ENCODE data around the gene CCDC34.
A peak's percentile ranks its signal among the peaks of the same experiment; 100 is the strongest.

Gene CCDC34

GRCh38 chr11:27391331-27392015 lies 28.5 kb upstream of the CCDC34 start:
- Histone ChIP-seq H2AFZ (ENCODE audit: low read length, unreplicated experiment) (no peak overlapping the region), H3K4me1 (ENCODE audit: control insufficient read depth, insufficient read depth, low read length, unreplicated experiment) (peaks cover 63% of the 10 kb centered on the region), H3K27ac (ENCODE audit: low read depth, low read length) (no peak overlapping the region), H3K79me2 (ENCODE audit: control insufficient read depth, insufficient read depth, low read length, unreplicated experiment) (no peaks in the 10 kb centered on the region), H3K36me3 (ENCODE audit: insufficient read depth, low read length) (no peaks in the 10 kb centered on the region), H3K4me3 (ENCODE audit: low read depth, low read length) (no peak overlapping the region; the same call in 1 of the 2 replicates), H3K27me3 (ENCODE audit: insufficient read depth, low read length) (no peaks in the 10 kb centered on the region)

GRCh38 chr11:27390318-27391295 lies 27.6 kb upstream of the CCDC34 start:
- H3K27ac ChIP-seq (ENCODE audit: low read depth, low read length): peak overlapping the region; percentile 49
- H3K27me3 ChIP-seq (ENCODE audit: insufficient read depth, low read length): no peaks in the 10 kb centered on the region
- peak overlapping the region; percentile 22; the same call in 1 of the 2 replicates for H3K4me3 ChIP-seq (ENCODE audit: low read depth, low read length)
- H2AFZ ChIP-seq (ENCODE audit: low read length, unreplicated experiment): peak overlapping the region; percentile 93
- peaks cover 71% of the 10 kb centered on the region for H3K4me1 ChIP-seq (ENCODE audit: control insufficient read depth, insufficient read depth, low read length, unreplicated experiment)
- H3K79me2 ChIP-seq (ENCODE audit: control insufficient read depth, insufficient read depth, low read length, unreplicated experiment): no peaks in the 10 kb centered on the region
- no peaks in the 10 kb centered on the region for H3K36me3 ChIP-seq (ENCODE audit: insufficient read depth, low read length)

GRCh38 chr11:27388869-27389268 lies 25.9 kb upstream of the CCDC34 start:
- Histone ChIP-seq H3K27ac (ENCODE audit: low read depth, low read length) (no peak overlapping the region), H3K36me3 (ENCODE audit: insufficient read depth, low read length) (no peaks in the 10 kb centered on the region), H3K4me3 (ENCODE audit: low read depth, low read length) (no peak overlapping the region), H3K27me3 (ENCODE audit: insufficient read depth, low read length) (no peaks in the 10 kb centered on the region), H3K4me1 (ENCODE audit: control insufficient read depth, insufficient read depth, low read length, unreplicated experiment) (peaks cover 86% of the 10 kb centered on the region), H3K79me2 (ENCODE audit: control insufficient read depth, insufficient read depth, low read length, unreplicated experiment) (peaks cover 3% of the 10 kb centered on the region), H2AFZ (ENCODE audit: low read length, unreplicated experiment) (peak overlapping the region; percentile 27)

- Histone ChIP-seq H3K27ac (ENCODE audit: low read depth, low read length) (no peak overlapping the region), H3K36me3 (ENCODE audit: insufficient read depth, low read length) (no peaks in the 10 kb centered on the region), H2AFZ (ENCODE audit: low read length, unreplicated experiment) (no peak overlapping the region), H3K4me1 (ENCODE audit: control insufficient read depth, insufficient read depth, low read length, unreplicated experiment) (peaks cover 90% of the 10 kb centered on the region), H3K4me3 (ENCODE audit: low read depth, low read length) (no peak overlapping the region), H3K27me3 (ENCODE audit: insufficient read depth, low read length) (no peaks in the 10 kb centered on the region), H3K79me2 (ENCODE audit: control insufficient read depth, insufficient read depth, low read length, unreplicated experiment) (peaks cover 3% of the 10 kb centered on the region)
These were observed 25.0 kb upstream of the CCDC34 start for GRCh38 chr11:27388001-27388400.

- H3K4me3 ChIP-seq (ENCODE audit: low read depth, low read length): no peak overlapping the region
- H3K79me2 ChIP-seq (ENCODE audit: control insufficient read depth, insufficient read depth, low read length, unreplicated experiment): peaks cover 3% of the 10 kb centered on the region
- H3K36me3 ChIP-seq (ENCODE audit: insufficient read depth, low read length): no peaks in the 10 kb centered on the region
- no peak overlapping the region for H2AFZ ChIP-seq (ENCODE audit: low read length, unreplicated experiment)
- H3K4me1 ChIP-seq (ENCODE audit: control insufficient read depth, insufficient read depth, low read length, unreplicated experiment): peaks cover 83% of the 10 kb centered on the region
- no peak overlapping the region for H3K27ac ChIP-seq (ENCODE audit: low read depth, low read length)
- H3K27me3 ChIP-seq (ENCODE audit: insufficient read depth, low read length): no peaks in the 10 kb centered on the region
These were observed 24.3 kb upstream of the CCDC34 start for GRCh38 chr11:27387362-27387761.

GRCh38 chr11:27386181-27386845 lies 23.3 kb upstream of the CCDC34 start:
- Histone ChIP-seq H3K4me1 (ENCODE audit: control insufficient read depth, insufficient read depth, low read length, unreplicated experiment) (peaks cover 73% of the 10 kb centered on the region), H3K4me3 (ENCODE audit: low read depth, low read length) (0 out of 2 replicates have a peak overlapping the region, but pooled peaks have one; percentile 68), H3K27me3 (ENCODE audit: insufficient read depth, low read length) (no peaks in the 10 kb centered on the region), H3K36me3 (ENCODE audit: insufficient read depth, low read length) (no peaks in the 10 kb centered on the region), H3K27ac (ENCODE audit: low read depth, low read length) (peak overlapping the region; percentile 68), H2AFZ (ENCODE audit: low read length, unreplicated experiment) (peak overlapping the region; percentile 46), H3K79me2 (ENCODE audit: control insufficient read depth, insufficient read depth, low read length, unreplicated experiment) (peaks cover 3% of the 10 kb centered on the region)

- H2AFZ ChIP-seq (ENCODE audit: low read length, unreplicated experiment): peak overlapping the region; percentile 42
- H3K4me3 ChIP-seq (ENCODE audit: low read depth, low read length): peak overlapping the region; percentile 68
- H3K36me3 ChIP-seq (ENCODE audit: insufficient read depth, low read length): no peaks in the 10 kb centered on the region
- H3K27me3 ChIP-seq (ENCODE audit: insufficient read depth, low read length): no peaks in the 10 kb centered on the region
- peak overlapping the region; percentile 68 for H3K27ac ChIP-seq (ENCODE audit: low read depth, low read length)
- peaks cover 62% of the 10 kb centered on the region for H3K4me1 ChIP-seq (ENCODE audit: control insufficient read depth, insufficient read depth, low read length, unreplicated experiment)
- peaks cover 3% of the 10 kb centered on the region for H3K79me2 ChIP-seq (ENCODE audit: control insufficient read depth, insufficient read depth, low read length, unreplicated experiment)
These were observed 22.2 kb upstream of the CCDC34 start for GRCh38 chr11:27385245-27385644.

GRCh38 chr11:27384227-27384626 lies 21.2 kb upstream of the CCDC34 start:
- Histone ChIP-seq H3K79me2 (ENCODE audit: control insufficient read depth, insufficient read depth, low read length, unreplicated experiment) (peaks cover 3% of the 10 kb centered on the region), H3K36me3 (ENCODE audit: insufficient read depth, low read length) (no peaks in the 10 kb centered on the region), H2AFZ (ENCODE audit: low read length, unreplicated experiment) (peak overlapping the region; percentile 12), H3K4me1 (ENCODE audit: control insufficient read depth, insufficient read depth, low read length, unreplicated experiment) (peaks cover 52% of the 10 kb centered on the region), H3K27me3 (ENCODE audit: insufficient read depth, low read length) (no peaks in the 10 kb centered on the region), H3K4me3 (ENCODE audit: low read depth, low read length) (peak overlapping the region; percentile 68), H3K27ac (ENCODE audit: low read depth, low read length) (peak overlapping the region; percentile 68)

- Histone ChIP-seq H3K27me3 (ENCODE audit: insufficient read depth, low read length) (no peaks in the 10 kb centered on the region), H3K27ac (ENCODE audit: low read depth, low read length) (peak overlapping the region; percentile 68; the same call in 1 of the 2 replicates), H3K4me1 (ENCODE audit: control insufficient read depth, insufficient read depth, low read length, unreplicated experiment) (peaks cover 46% of the 10 kb centered on the region), H3K36me3 (ENCODE audit: insufficient read depth, low read length) (no peaks in the 10 kb centered on the region), H3K79me2 (ENCODE audit: control insufficient read depth, insufficient read depth, low read length, unreplicated experiment) (peaks cover 3% of the 10 kb centered on the region), H3K4me3 (ENCODE audit: low read depth, low read length) (peak overlapping the region; percentile 68), H2AFZ (ENCODE audit: low read length, unreplicated experiment) (peak overlapping the region; percentile 12)
These were observed 20.6 kb upstream of the CCDC34 start for GRCh38 chr11:27383645-27384044.

GRCh38 chr11:27381238-27381666 lies 18.2 kb upstream of the CCDC34 start:
- Histone ChIP-seq H3K4me1 (ENCODE audit: control insufficient read depth, insufficient read depth, low read length, unreplicated experiment) (peaks cover 27% of the 10 kb centered on the region), H3K79me2 (ENCODE audit: control insufficient read depth, insufficient read depth, low read length, unreplicated experiment) (peaks cover 3% of the 10 kb centered on the region), H3K4me3 (ENCODE audit: low read depth, low read length) (no peak overlapping the region), H3K36me3 (ENCODE audit: insufficient read depth, low read length) (no peaks in the 10 kb centered on the region), H3K27me3 (ENCODE audit: insufficient read depth, low read length) (no peaks in the 10 kb centered on the region), H3K27ac (ENCODE audit: low read depth, low read length) (no peak overlapping the region), H2AFZ (ENCODE audit: low read length, unreplicated experiment) (no peak overlapping the region)

Data from ACC112 (cell line).